Activated CD4-positive, alpha-beta T cell treated with anti-CD3 and anti-CD28 coated beads, Interleukin-2, amount 10 ng/mL, durations not matched to agents 7 days and 5 days (primary cell): ENCODE measurements around the gene VWC2L. TPM values are rescaled to one million over a fixed set of nuclear protein-coding genes. Genes with fewer than 3 reads are reported as not detected.

Experiments
- CTCF ChIA-PET: fragments of 350-600 bp; sonication (Branson Sonifier 250); formaldehyde crosslinking; loops from one replicate; lab custom pipeline; 2021; ENCODE audit warnings: antibody characterized with exemption; lab: Charles Lee
- POLR2A ChIA-PET: fragments of 350-600 bp; sonication (Branson Sonifier 250); formaldehyde crosslinking; loops from one replicate; lab custom pipeline; 2021; ENCODE audit warnings: antibody characterized with exemption; lab: Charles Lee
- DNase-seq: peaks from one replicate; pipeline ENCODE4 v3.0.0-alpha.2; 2020
- H3K27ac Mint-ChIP-seq: one replicate; pipeline ENCODE4 v1.8.0; 2021; ENCODE audit warnings: mild to moderate bottlenecking, moderate library complexity, mixed read lengths
- H3K27me3 Mint-ChIP-seq: one replicate; pipeline ENCODE4 v1.8.0; 2021; ENCODE audit warnings: mixed read lengths
- H3K36me3 Mint-ChIP-seq: one replicate; pipeline ENCODE4 v1.8.0; 2021; ENCODE audit warnings: low read depth, mixed read lengths
- H3K4me1 Mint-ChIP-seq: one replicate; pipeline ENCODE4 v1.8.0; 2021; ENCODE audit warnings: mixed read lengths
- H3K4me3 Mint-ChIP-seq: one replicate; pipeline ENCODE4 v1.8.0; 2021; ENCODE audit warnings: mild to moderate bottlenecking, moderate library complexity, mixed read lengths
- H3K9me3 Mint-ChIP-seq: one replicate; pipeline ENCODE4 v1.8.0; 2021; ENCODE audit warnings: mixed read lengths
- total RNA-seq, 2 experiments: library from RNA; stranded (reverse); gene quantifications; one replicate each; pipeline ENCODE4 v1.2.3, GENCODE V29; 2021

VWC2L gene
- total RNA-seq, 2 experiments from 2014 or later: not detected

DNA sequence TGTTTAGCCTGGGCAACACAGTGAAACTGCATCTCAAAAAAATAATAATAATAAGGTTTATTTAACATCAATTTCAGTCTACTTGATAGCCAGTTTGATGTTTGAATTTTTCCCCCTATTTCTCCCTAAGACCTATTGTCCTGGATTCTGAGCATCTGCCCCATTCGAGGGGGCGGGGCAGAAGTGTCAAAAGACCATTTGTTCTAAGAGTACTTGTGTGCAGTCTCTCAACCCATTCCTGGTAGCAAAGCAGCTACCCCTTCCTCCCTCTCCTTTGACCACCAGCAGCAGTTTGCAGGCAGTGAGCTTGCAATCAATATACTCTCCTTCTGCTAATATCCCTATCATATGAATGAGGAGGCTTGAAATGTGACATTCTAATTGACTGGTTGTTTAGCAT lies 71.9 kb downstream of the VWC2L start:
- Mint-ChIP-seq H3K27me3 (no peaks in the 10 kb centered on the region), H3K9me3 (no peaks in the 10 kb centered on the region), H3K27ac (no peak overlapping the region), H3K4me3 (no peak overlapping the region), H3K36me3 (no peaks in the 10 kb centered on the region), H3K4me1 (no peaks in the 10 kb centered on the region)
- CTCF ChIA-PET: no interaction called here
- DNase-seq: no peak
- POLR2A ChIA-PET: no interaction called here

GRCh38 chr2:214484239-214484638 lies 73.4 kb downstream of the VWC2L start:
- ChIA-PET POLR2A (no interaction called here), CTCF (no interaction called here)
- Mint-ChIP-seq H3K9me3 (no peaks in the 10 kb centered on the region), H3K4me3 (no peak overlapping the region), H3K4me1 (no peaks in the 10 kb centered on the region), H3K27ac (no peak overlapping the region), H3K27me3 (no peaks in the 10 kb centered on the region), H3K36me3 (no peaks in the 10 kb centered on the region)
- no peak for DNase-seq

- no peak overlapping the region for H3K27ac Mint-ChIP-seq
- no peaks in the 10 kb centered on the region for H3K4me1 Mint-ChIP-seq
- H3K36me3 Mint-ChIP-seq: no peaks in the 10 kb centered on the region
- no peak for DNase-seq
- H3K4me3 Mint-ChIP-seq: no peak overlapping the region
- H3K27me3 Mint-ChIP-seq: no peaks in the 10 kb centered on the region
- H3K9me3 Mint-ChIP-seq: no peaks in the 10 kb centered on the region
- POLR2A ChIA-PET: no interaction called here
- CTCF ChIA-PET: no interaction called here
Observed at GRCh38 chr2:214484701-214485100, 73.8 kb downstream of the VWC2L start.

DNA sequence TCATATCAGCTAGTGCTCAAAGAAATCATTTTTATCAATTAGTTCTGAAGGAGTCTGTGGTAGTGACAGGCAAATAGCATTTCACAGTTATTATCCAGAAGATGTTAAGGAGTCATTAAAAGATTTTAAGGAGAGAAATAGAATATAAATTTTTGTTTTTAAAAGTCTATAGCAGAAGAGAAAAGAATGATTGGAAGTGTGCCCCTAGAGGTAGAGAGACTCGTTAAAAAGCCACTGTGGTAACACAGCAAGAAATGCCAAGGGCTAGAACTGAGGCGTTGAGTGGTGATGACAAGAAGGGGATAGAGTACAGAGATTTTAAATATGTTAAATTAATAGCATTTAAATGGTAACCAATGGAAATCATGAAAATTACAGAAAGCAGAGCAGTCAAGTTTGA lies 78.3 kb downstream of the VWC2L start:
- no peak overlapping the region for H3K27ac Mint-ChIP-seq
- no peak overlapping the region for H3K4me3 Mint-ChIP-seq
- peaks cover 2% of the 10 kb centered on the region for H3K9me3 Mint-ChIP-seq
- no peaks in the 10 kb centered on the region for H3K4me1 Mint-ChIP-seq
- POLR2A ChIA-PET: no interaction called here
- no peak for DNase-seq
- CTCF ChIA-PET: no interaction called here
- no peaks in the 10 kb centered on the region for H3K27me3 Mint-ChIP-seq
- H3K36me3 Mint-ChIP-seq: no peaks in the 10 kb centered on the region

- no peak overlapping the region for H3K27ac Mint-ChIP-seq
- CTCF ChIA-PET: interaction anchor here (0.5 to 0.6 kb wide), 2 partner anchors 20 to 44 kb away, joined by 3 read pairs; no protein-coding TSS in a partner anchor
- no peak overlapping the region for H3K4me3 Mint-ChIP-seq
Observed at GRCh38 chr2:214489702-214490101, 78.8 kb downstream of the VWC2L start.

DNA sequence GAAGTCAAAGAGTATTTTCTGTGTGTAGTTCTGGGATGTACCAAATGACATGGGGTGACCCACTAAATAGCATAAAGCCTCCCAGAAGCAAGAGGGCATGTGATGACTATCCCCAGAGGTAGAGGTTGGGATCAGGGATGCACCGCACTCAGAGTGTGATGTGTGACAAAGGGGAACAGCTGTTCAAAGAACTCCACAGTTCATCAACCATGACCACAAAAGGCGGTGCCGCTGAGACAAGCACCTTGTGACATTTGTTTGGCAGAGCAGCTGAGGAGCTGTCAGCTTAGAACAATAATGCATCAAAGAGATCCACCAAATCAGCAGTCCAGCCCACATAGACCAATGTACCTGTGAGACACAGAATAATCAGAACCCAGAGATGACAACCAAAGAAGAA lies 81.3 kb downstream of the VWC2L start:
- no peaks in the 10 kb centered on the region for H3K27me3 Mint-ChIP-seq
- peaks cover 2% of the 10 kb centered on the region for H3K9me3 Mint-ChIP-seq
- H3K4me1 Mint-ChIP-seq: no peaks in the 10 kb centered on the region
- H3K36me3 Mint-ChIP-seq: no peaks in the 10 kb centered on the region
- CTCF ChIA-PET: no interaction called here
- POLR2A ChIA-PET: no interaction called here
- DNase-seq: no peak
- no peak overlapping the region for H3K27ac Mint-ChIP-seq
- no peak overlapping the region for H3K4me3 Mint-ChIP-seq

More at GRCh38 chr2:214489702-214490101, 78.8 kb downstream of the VWC2L start:
- H3K4me1 Mint-ChIP-seq: no peaks in the 10 kb centered on the region
- peaks cover 2% of the 10 kb centered on the region for H3K9me3 Mint-ChIP-seq
- POLR2A ChIA-PET: no interaction called here
- DNase-seq: no peak
- H3K27me3 Mint-ChIP-seq: no peaks in the 10 kb centered on the region
- H3K36me3 Mint-ChIP-seq: no peaks in the 10 kb centered on the region

DNA sequence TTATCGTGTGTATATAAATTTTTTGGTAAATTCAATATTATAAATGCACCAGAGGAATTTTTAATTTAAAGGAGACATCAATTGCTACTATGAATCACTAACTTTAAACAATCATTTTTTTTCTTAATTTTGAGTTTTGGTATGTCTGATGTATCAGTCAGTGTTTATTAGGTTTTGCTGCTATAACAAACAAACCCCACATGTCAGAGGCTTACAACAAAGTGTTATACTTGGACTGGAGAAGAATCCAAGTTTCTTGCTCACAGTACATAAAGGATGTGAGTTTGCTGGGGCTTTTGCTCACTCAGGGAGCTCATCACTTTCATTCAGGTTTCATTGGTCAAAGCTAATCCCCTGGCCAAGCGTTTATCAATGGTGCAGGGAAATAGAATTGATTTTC lies 81.8 kb downstream of the VWC2L start:
- ChIA-PET CTCF (no interaction called here), POLR2A (no interaction called here)
- Mint-ChIP-seq H3K27me3 (no peaks in the 10 kb centered on the region), H3K4me1 (no peaks in the 10 kb centered on the region), H3K36me3 (no peaks in the 10 kb centered on the region), H3K4me3 (no peak overlapping the region), H3K27ac (no peak overlapping the region), H3K9me3 (peaks cover 2% of the 10 kb centered on the region)
- no peak for DNase-seq

- no peak overlapping the region for H3K4me3 Mint-ChIP-seq
- H3K27me3 Mint-ChIP-seq: no peaks in the 10 kb centered on the region
- no peaks in the 10 kb centered on the region for H3K9me3 Mint-ChIP-seq
- DNase-seq: no peak
- H3K27ac Mint-ChIP-seq: no peak overlapping the region
- CTCF ChIA-PET: no interaction called here
- no peaks in the 10 kb centered on the region for H3K36me3 Mint-ChIP-seq
- H3K4me1 Mint-ChIP-seq: no peaks in the 10 kb centered on the region
- POLR2A ChIA-PET: no interaction called here
Observed at GRCh38 chr2:214497489-214497888, 86.6 kb downstream of the VWC2L start.

DNA sequence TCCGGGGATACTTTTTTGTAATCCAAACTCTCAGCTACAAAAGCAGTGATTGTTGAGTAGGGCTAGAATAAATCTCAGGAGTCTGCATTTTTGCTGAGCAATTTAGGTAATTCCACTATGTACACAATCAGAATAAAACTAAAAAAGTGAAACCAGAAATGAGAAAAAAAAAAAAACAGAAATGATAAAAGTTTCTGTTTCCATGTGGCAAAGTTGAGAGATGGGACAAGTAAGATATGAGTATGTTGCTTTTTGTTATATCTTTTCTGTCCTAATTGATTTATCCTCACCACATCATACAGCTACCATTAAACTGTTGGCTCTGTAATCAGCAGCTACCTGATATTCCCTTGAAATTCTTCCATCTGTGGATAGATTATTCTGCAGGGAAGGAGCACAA lies 92.7 kb downstream of the VWC2L start:
- Mint-ChIP-seq H3K9me3 (no peaks in the 10 kb centered on the region), H3K4me1 (no peaks in the 10 kb centered on the region), H3K27me3 (no peaks in the 10 kb centered on the region), H3K4me3 (no peak overlapping the region), H3K27ac (no peak overlapping the region), H3K36me3 (no peaks in the 10 kb centered on the region)
- CTCF ChIA-PET: no interaction called here
- POLR2A ChIA-PET: no interaction called here
- DNase-seq: no peak

DNA sequence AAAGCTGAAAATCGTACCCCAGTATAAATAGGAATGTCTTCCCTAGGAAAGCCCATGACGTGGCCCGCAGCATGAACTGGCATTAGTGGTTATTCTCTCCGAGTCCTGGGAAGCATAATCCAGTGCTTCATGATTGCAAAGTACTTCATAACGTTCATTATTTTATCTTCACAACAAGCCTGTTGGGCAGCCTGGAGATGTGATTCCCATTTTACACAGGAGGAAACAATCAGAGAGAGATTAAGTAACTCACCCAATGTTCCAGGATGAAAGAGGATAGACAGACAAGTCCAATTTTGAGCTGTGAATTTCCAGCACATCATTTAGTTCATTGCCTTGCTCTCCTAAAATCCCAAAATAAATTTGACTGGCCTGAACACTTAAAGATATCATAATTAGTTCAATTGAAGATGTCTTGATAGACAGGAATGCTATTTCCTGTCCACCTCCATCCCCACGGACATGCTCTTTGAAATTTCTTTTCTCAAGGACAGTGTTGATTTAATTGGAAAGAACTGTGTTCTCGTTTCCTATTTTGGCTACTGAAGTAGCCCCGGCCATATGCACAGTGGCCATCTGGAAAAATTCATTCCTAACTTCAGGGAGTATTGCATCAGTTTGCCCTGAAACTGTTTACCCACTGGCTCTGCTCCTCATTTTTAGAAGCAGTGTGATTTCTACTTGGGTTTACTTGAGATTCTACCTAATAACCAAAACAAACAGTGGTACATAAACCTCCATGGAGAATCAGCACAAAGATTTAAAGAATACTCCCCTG lies 93.9 kb downstream of the VWC2L start:
- Mint-ChIP-seq H3K4me1 (no peaks in the 10 kb centered on the region), H3K4me3 (no peak overlapping the region), H3K27ac (no peak overlapping the region), H3K36me3 (no peaks in the 10 kb centered on the region), H3K9me3 (no peaks in the 10 kb centered on the region), H3K27me3 (no peaks in the 10 kb centered on the region)
- ChIA-PET POLR2A (no interaction called here), CTCF (no interaction called here)
- no peak for DNase-seq

- DNase-seq: no peak
- no peaks in the 10 kb centered on the region for H3K9me3 Mint-ChIP-seq
- ChIA-PET POLR2A (no interaction called here), CTCF (no interaction called here)
- H3K4me1 Mint-ChIP-seq: no peaks in the 10 kb centered on the region
- no peaks in the 10 kb centered on the region for H3K27me3 Mint-ChIP-seq
- no peak overlapping the region for H3K27ac Mint-ChIP-seq
- H3K36me3 Mint-ChIP-seq: no peaks in the 10 kb centered on the region
- H3K4me3 Mint-ChIP-seq: no peak overlapping the region
Observed at GRCh38 chr2:214507032-214507431, 96.2 kb downstream of the VWC2L start.

- H3K4me3 Mint-ChIP-seq: no peak overlapping the region
- no peaks in the 10 kb centered on the region for H3K27me3 Mint-ChIP-seq
- no peak for DNase-seq
- ChIA-PET CTCF (no interaction called here), POLR2A (no interaction called here)
- no peaks in the 10 kb centered on the region for H3K9me3 Mint-ChIP-seq
- no peaks in the 10 kb centered on the region for H3K4me1 Mint-ChIP-seq
- H3K36me3 Mint-ChIP-seq: no peaks in the 10 kb centered on the region
- no peak overlapping the region for H3K27ac Mint-ChIP-seq
Observed at GRCh38 chr2:214514704-214515103, 103.8 kb downstream of the VWC2L start.

DNA sequence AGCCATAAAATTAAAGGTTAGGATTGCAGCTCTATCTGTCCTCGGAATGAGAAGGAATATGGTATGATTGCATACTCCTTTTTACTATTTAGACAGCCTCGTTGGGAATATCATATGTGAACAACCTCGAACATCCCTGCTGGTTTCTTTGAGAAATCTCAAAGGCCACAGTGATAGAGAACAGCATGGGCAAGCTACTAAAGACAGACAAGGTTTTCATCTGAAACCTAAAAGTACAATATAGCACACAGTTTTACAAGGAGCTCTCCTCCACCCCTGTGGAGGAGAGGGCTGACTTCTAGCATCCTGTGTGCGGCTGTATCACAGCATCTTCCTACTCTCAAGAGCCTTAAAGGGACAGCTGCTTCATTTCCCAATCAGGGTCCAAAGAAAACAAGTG lies 104.3 kb downstream of the VWC2L start:
- no peaks in the 10 kb centered on the region for H3K27me3 Mint-ChIP-seq
- POLR2A ChIA-PET: no interaction called here
- CTCF ChIA-PET: no interaction called here

DNA sequence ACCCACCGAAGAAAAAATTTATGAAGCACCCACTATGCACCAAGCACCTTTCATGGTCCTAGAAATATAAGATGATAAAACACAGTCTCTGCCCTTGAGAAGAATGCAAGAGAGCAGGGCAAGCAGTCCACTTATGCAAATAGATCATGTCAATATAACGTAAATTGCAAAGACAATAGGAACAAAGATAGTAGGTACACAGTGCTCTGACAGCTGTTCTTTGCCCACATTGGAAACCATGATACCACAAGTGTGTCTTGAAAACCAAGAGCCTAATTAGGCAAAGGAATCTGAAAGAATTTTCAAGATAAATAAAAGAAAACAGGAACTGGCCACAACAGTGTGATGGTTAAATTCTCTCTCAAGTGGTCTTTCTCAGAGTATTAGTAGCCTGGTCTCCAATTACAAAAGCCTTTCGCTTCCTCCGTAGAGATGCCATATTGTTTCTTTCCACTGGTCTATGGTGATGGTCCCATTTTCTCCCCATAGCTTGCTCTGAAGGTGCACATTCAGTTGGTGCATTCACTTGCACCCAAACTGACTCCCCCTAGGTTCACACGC lies 108.5 kb downstream of the VWC2L start:
- Mint-ChIP-seq H3K9me3 (no peaks in the 10 kb centered on the region), H3K4me3 (no peak overlapping the region), H3K27ac (no peak overlapping the region), H3K27me3 (no peaks in the 10 kb centered on the region), H3K36me3 (no peaks in the 10 kb centered on the region), H3K4me1 (no peaks in the 10 kb centered on the region)
- ChIA-PET CTCF (no interaction called here), POLR2A (no interaction called here)
- no peak for DNase-seq

More for the DNA sequence above, 104.3 kb downstream of the VWC2L start:
- no peaks in the 10 kb centered on the region for H3K36me3 Mint-ChIP-seq
- H3K27ac Mint-ChIP-seq: no peak overlapping the region
- H3K4me1 Mint-ChIP-seq: no peaks in the 10 kb centered on the region
- no peaks in the 10 kb centered on the region for H3K9me3 Mint-ChIP-seq
- H3K4me3 Mint-ChIP-seq: no peak overlapping the region
- DNase-seq: no peak
